IPS DF 6.9 (cell line): Measurements from ENCODE around the gene ZFP69.
"Not testable (repeated sequence)": the region's sequence is repeated elsewhere in the genome, so short reads cannot be mapped to it uniquely, and the experiment has no call there.

Source experiments
- DNase-seq: peaks from one replicate; pipeline ENCODE4 v3.0.0-alpha.2; 2013; ENCODE audit warnings: low read depth, low spot score
- H3K27ac ChIP-seq: one replicate; pipeline ENCODE4 v1.5.1; 2013; ENCODE audit warnings: low read length, control low read depth
- H3K27me3 ChIP-seq: 2 replicates; pipeline ENCODE4 v1.6.1; 2013; ENCODE audit warnings: mild to moderate bottlenecking, low read length; ENCODE audit not compliant: control insufficient read depth, insufficient read depth
- H3K36me3 ChIP-seq: 2 replicates; pipeline ENCODE4 v1.6.1; 2013; ENCODE audit warnings: low read length; ENCODE audit not compliant: control insufficient read depth, insufficient read depth
- H3K4me1 ChIP-seq: 2 replicates; pipeline ENCODE4 v1.6.1; 2013; ENCODE audit warnings: low read length; ENCODE audit not compliant: control insufficient read depth, insufficient read depth
- H3K4me3 ChIP-seq: 2 replicates; pipeline ENCODE4 v1.5.1; 2013; ENCODE audit warnings: mild to moderate bottlenecking, low read length
- H3K9me3 ChIP-seq: 2 replicates; pipeline ENCODE4 v1.6.1; 2013; ENCODE audit warnings: low read length, inconsistent platforms; ENCODE audit not compliant: control insufficient read depth, insufficient read depth
- WGBS: extraction: QIAGEN DNeasy Blood & Tissue Kit; methylation state at CpG from one replicate; pipeline ENCODE4 v1.1.7; 2013; ENCODE audit warnings: mixed read lengths, missing lambda C conversion rate; ENCODE audit not compliant: insufficient read length, insufficient coverage; 5-methylcytosine and 5-hydroxymethylcytosine counted together

ZFP69 gene

DNA sequence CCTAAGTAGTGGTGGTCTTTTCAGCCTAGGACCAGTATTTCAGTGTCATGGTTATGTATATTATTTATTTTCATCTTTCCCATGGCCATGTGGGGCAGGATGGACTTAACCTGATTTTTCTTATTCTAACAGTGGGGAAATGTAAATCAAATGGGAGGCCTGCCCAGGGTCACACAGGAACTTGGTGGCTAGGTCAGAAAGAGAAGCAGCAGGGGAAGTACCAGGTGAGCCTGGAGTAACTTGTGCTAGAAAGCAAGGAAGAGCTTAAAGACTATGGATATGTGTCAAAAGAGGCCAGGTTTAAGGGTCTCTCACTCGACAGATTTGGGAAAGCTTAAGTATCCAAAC lies 25.9 kb upstream of the ZFP69 start:
- no peaks in the 10 kb centered on the region for H3K9me3 ChIP-seq
- no peak overlapping the region for H3K4me3 ChIP-seq
- H3K27ac ChIP-seq, result no peak overlapping the region
- H3K27me3 ChIP-seq, result no peaks in the 10 kb centered on the region
- DNase-seq, result no peak
- no peaks in the 10 kb centered on the region for H3K36me3 ChIP-seq
- no peaks in the 10 kb centered on the region for H3K4me1 ChIP-seq
- WGBS, result no CpG with 5 or more reads among the region's 1 CpG

DNA sequence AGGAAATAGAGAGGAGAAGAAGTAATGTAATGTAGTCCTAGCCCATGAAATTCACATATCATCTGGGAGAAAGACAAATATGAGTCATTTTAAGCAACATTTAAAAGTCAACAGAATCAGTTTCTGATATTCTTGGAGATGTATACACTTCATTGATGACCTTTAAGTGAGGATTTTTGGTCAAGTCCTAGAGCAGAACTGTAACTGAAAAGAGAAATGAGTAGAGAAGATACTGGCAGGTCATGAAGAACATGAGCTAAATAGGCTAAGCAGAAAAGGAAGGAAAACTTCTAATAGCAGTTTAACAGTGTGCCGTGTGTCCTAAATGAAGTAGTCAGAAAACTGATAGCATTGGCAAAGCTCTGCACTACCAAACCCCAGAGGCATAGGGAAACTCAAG lies 22.2 kb upstream of the ZFP69 start:
- DNase-seq, result no peak
- WGBS, result no CpG with 5 or more reads among the region's 1 CpG
- Histone ChIP-seq H3K27me3 (no peaks in the 10 kb centered on the region), H3K9me3 (no peaks in the 10 kb centered on the region), H3K4me3 (no peak overlapping the region), H3K36me3 (peaks cover 8% of the 10 kb centered on the region; the same call in 1 of the 2 replicates), H3K27ac (no peak overlapping the region), H3K4me1 (no peaks in the 10 kb centered on the region)

DNA sequence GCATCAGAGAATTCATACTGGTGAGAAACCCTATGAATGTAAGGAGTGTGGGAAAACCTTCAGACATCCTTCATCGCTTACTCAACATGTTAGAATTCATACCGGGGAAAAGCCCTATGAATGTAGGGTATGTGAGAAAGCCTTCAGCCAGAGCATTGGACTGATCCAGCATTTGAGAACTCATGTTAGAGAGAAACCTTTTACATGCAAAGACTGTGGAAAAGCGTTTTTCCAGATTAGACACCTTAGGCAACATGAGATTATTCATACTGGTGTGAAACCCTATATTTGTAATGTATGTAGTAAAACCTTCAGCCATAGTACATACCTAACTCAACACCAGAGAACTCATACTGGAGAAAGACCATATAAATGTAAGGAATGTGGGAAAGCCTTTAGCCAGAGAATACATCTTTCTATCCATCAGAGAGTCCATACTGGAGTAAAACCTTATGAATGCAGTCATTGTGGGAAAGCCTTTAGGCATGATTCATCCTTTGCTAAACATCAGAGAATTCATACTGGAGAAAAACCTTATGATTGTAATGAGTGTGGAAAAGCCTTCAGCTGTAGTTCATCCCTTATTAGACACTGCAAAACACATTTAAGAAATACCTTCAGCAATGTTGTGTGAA lies 14.0 kb upstream of the ZFP69 start:
- DNase-seq, result no peak
- Histone ChIP-seq H3K27me3 (no peaks in the 10 kb centered on the region), H3K4me3 (no peak overlapping the region), H3K36me3 (peaks cover 10% of the 10 kb centered on the region; the same call in 1 of the 2 replicates), H3K27ac (no peak overlapping the region), H3K9me3 (peaks cover 11% of the 10 kb centered on the region), H3K4me1 (no peaks in the 10 kb centered on the region)
- WGBS, result no CpG with 5 or more reads among the region's 3 CpGs

DNA sequence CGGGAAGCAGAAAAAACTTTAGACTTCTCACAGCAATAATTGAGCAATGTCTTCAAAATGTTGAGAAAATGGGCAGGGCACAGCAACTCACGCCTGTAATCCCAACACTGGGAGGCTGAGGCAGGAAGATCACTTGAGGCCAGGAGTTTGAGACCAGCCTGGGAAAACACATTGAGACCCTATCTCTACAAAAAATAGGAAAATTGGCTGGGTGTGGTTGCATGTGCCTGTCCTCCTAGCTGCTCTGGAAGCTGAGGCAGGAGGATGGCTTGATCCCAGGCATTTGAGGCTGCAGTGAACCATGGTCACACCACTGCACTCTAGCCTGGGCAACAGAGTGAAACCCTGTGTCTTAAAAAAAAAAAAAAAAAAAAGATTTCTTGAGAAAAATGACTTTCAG lies 7.8 kb upstream of the ZFP69 start:
- Histone ChIP-seq H3K27ac (no peak overlapping the region), H3K36me3 (no peaks in the 10 kb centered on the region), H3K4me3 (no peak overlapping the region), H3K4me1 (no peaks in the 10 kb centered on the region), H3K9me3 (peaks cover 7% of the 10 kb centered on the region), H3K27me3 (no peaks in the 10 kb centered on the region)
- WGBS, result no CpG with 5 or more reads among the region's 2 CpGs
- DNase-seq, result no peak

DNA sequence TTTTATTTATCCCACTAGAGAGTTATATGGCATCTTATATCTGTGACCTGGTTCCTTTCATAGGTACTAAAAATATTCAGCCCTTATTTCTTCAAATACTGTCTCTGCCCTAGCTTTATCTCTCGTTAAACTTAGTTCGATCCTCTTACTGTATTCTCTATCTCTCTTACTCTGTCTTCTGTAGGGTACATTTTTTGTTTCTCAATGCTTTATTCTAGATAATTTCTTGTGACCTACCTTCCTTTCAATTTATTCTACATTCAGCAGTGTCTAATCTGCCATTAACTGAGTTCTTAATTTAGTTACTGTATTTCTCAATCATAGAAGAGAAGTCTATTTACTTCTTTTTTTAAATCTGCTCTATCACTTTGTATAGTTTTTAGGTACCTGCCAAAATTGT lies 1.8 kb upstream of the ZFP69 start:
- Histone ChIP-seq H3K4me1 (no peaks in the 10 kb centered on the region), H3K27ac (no peak overlapping the region), H3K4me3 (no peak overlapping the region), H3K9me3 (no peaks in the 10 kb centered on the region; the same call in 1 of the 2 replicates), H3K36me3 (no peaks in the 10 kb centered on the region), H3K27me3 (no peaks in the 10 kb centered on the region)
- no CpG with 5 or more reads among the region's 2 CpGs for WGBS
- no peak for DNase-seq

DNA sequence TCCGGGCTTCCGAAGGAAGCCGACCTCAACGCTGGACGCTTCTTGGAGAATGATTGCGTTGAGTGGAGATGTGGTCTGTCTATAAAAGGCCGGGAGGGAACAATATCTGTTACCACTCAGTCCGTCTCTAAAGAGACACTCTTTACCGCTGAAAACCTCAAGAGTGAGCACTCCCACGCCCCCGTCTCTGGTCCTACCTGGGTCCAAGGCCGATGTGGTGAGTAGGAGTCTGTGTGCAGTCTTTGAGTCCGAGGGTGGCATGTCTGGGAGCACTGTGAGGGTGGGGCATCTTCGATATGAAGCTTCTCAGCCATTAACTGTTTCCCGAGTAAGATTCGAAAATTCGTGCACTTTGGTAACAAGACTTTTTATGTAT lies 576 bp downstream of the ZFP69 start:
- Histone ChIP-seq H3K27ac (no peak overlapping the region), H3K9me3 (no peaks in the 10 kb centered on the region; the same call in 1 of the 2 replicates), H3K27me3 (no peaks in the 10 kb centered on the region), H3K36me3 (no peaks in the 10 kb centered on the region), H3K4me3 (peak overlapping the region; percentile 96; the same call in 1 of the 2 replicates), H3K4me1 (no peaks in the 10 kb centered on the region)
- DNase-seq, result no peak
- WGBS, result no CpG with 5 or more reads among the region's 17 CpGs

DNA sequence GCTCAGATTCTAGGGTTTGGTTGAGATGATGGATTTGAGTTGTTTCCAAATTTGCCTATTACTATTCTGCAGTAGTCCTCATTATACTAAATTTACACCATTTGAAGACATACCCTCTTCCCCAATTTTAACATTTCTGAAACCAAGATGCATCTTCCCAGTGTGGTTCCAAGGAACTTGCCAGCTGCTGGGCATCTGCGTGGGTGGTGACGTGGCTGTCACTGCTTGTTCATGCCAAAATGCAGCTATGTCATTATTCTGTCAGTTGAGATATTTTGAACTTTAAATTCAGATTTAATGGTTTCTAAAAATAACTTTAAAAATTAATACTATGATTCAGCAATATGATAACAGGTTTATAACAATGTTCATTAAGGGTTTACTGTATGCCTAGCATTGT lies 1.2 kb downstream of the ZFP69 start:
- H3K9me3 ChIP-seq, result no peaks in the 10 kb centered on the region; the same call in 1 of the 2 replicates
- H3K36me3 ChIP-seq, result no peaks in the 10 kb centered on the region
- DNase-seq, result no peak
- WGBS, result no CpG with 5 or more reads among the region's 2 CpGs
- H3K27ac ChIP-seq, result no peak overlapping the region
- H3K4me1 ChIP-seq, result no peaks in the 10 kb centered on the region
- no peaks in the 10 kb centered on the region for H3K27me3 ChIP-seq
- no peak overlapping the region for H3K4me3 ChIP-seq

DNA sequence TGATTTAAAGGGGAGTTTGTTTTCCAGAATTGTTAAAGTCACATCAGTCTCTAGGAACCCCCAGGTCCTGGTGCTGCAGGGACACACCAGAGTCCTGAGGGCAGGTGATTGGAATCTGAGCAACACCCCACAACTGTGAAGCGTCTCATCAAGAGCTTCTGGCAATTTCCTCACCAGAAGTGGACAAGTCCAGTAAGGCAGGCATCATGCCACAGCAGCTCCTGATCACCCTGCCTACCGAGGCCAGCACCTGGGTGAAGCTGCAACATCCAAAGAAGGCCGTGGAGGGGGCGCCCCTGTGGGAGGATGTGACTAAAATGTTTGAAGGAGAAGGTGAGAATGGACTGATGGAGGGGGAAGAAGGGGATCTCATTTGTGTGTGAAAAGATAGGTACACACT lies 2.1 kb downstream of the ZFP69 start:
- H3K9me3 ChIP-seq, result no peaks in the 10 kb centered on the region
- no peak overlapping the region for H3K4me3 ChIP-seq
- no peaks in the 10 kb centered on the region for H3K36me3 ChIP-seq
- H3K27me3 ChIP-seq, result no peaks in the 10 kb centered on the region
- no CpG with 5 or more reads among the region's 4 CpGs for WGBS
- no peak for DNase-seq
- H3K27ac ChIP-seq, result no peak overlapping the region
- no peaks in the 10 kb centered on the region for H3K4me1 ChIP-seq

DNA sequence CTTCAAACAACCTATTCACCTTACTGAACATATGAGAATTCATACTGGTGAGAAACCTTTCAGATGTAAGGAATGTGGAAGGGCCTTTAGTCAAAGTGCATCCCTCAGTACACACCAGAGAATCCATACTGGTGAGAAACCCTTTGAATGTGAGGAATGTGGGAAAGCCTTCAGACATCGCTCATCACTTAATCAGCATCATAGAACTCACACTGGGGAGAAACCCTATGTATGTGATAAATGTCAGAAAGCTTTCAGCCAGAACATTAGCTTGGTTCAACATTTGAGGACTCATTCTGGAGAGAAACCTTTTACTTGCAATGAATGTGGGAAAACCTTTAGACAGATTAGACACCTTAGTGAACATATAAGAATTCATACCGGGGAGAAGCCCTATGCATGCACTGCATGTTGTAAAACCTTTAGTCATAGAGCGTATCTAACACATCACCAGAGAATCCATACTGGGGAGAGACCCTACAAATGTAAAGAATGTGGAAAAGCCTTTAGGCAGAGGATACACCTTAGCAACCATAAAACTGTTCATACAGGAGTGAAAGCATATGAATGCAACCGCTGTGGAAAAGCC lies 18.3 kb downstream of the ZFP69 start:
- Histone ChIP-seq H3K4me3 (no peak overlapping the region), H3K9me3 (peaks cover 5% of the 10 kb centered on the region; the same call in 1 of the 2 replicates), H3K27me3 (no peaks in the 10 kb centered on the region; the same call in 1 of the 2 replicates), H3K27ac (no peak overlapping the region), H3K36me3 (no peaks in the 10 kb centered on the region; the same call in 1 of the 2 replicates), H3K4me1 (no peaks in the 10 kb centered on the region)
- WGBS, result no CpG with 5 or more reads among the region's 4 CpGs
- DNase-seq, result no peak

DNA sequence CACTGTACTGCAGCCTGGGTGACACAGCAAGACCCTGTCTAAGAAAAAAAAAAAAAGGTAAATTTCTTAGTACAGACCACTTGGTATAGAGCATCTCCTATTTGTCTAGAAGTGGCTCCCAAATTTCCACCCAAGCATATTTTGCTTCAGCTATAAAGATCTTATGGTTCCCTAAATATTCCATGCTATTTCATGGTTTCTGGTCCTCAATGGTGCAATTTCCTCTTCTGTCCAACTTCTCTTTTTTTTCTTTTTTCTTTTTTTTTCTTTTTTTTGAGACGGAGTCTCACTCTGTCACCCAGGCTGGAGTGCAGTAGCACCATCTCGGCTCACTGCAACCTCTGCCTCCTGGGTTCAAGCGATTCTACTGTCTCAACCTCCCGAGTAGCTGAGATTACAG lies 25.6 kb downstream of the ZFP69 start:
- not testable (repeated sequence) for H3K27me3 ChIP-seq, H3K9me3 ChIP-seq, H3K4me3 ChIP-seq, H3K4me1 ChIP-seq, H3K36me3 ChIP-seq, DNase-seq, H3K27ac ChIP-seq
- no CpG with 5 or more reads among the region's 4 CpGs for WGBS

DNA sequence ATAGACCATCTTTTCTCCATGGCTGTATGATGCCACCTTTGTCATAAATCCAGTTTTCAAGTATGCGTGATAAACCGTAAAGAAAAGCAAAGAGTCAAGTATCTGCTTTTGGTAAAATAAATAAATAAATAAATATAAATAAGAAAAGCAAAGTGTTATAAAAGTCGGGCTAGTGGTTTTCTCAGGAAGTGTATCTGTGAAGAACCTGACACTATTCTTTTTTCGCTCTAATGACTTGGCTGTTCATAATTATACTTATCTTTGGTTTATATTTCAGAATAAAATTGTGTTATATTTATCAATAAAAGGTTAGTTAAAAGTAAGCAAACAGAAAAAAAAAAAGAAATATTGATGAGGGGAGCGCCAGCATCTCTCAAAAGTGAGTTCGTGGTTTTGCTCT lies 30.9 kb downstream of the ZFP69 start:
- H3K27me3 ChIP-seq, result no peaks in the 10 kb centered on the region
- H3K4me3 ChIP-seq, result peak overlapping the region; percentile 41; the same call in 1 of the 2 replicates
- DNase-seq, result no peak
- no peaks in the 10 kb centered on the region for H3K36me3 ChIP-seq
- H3K27ac ChIP-seq, result no peak overlapping the region
- H3K9me3 ChIP-seq, result no peaks in the 10 kb centered on the region
- no peaks in the 10 kb centered on the region for H3K4me1 ChIP-seq
- no CpG with 5 or more reads among the region's 6 CpGs for WGBS
